ENCODE results near the gene SFR1.

The SFR1 gene, protein sequence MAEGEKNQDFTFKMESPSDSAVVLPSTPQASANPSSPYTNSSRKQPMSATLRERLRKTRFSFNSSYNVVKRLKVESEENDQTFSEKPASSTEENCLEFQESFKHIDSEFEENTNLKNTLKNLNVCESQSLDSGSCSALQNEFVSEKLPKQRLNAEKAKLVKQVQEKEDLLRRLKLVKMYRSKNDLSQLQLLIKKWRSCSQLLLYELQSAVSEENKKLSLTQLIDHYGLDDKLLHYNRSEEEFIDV

DNA sequence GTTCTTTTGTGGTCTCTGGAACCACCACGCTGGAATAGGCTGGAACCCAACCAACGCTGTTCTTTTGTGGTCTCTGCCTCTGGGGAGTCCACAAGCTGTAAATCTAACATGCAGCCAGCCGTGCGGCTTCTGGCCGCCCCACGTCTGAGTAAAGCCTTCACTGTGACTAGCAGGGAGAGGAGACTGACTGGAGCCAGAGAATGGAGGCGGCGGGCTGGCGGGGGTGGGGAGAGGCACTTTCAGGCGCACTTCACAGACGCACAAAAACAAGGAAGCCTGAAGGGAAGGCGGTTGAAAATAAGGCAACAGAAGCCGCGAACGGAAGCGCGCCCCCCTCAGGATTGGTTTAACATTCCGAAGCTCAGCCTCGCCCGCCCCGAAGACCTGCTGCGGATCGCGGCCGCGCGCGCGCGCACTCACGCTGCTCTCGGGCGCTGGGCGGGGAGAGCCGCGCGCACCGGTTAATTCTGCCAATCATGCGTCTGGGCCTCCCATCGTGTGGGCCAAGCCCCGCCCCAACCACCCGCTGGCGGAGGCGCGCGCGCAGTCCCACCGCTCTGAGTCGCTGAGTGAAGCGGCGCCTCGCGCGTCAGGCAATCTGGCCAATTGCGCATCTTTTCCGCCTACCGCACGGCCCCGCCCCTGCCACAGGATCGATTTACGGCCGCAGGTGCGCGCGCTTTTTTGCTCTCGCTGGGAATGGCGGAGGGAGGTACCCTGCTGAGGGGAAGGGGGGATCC, at the start of gene SFR1:
Gene SFR1, plus strand, starts transcription at position 687 of the 740 bp plus-strand sequence. Its CDS starts 13 bp downstream, at position 700.
- DNase-seq, result peak; percentile 100
- TF ChIP-seq GATA1 (IDR thresholded peaks at IDR 0.05; ENCODE audit: low read depth, low read length) (no peak), POLR2A (IDR thresholded peaks at IDR 0.05; ENCODE audit: low read length) (peak; percentile 96)

DNA sequence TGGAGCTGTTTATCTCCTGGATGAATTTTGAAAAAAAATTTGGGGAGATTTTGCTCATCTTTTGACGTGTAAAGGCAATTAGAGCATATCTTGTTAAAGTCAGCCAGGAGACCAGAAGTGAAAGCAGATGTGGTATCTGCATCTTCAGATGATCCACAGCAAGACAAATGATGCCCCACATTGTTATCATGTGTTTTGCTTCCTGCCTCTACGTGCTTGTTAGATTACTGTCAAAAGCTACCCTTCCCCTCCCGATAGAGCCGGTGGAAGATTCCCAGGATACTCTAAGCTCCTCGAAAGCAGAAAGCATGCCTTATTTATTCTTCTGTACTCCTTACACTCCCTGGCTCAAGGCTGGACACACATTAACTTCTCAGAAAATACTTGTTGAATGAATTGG, 49.2 kb upstream of the SFR1 start:
- no peak for DNase-seq
- no peak for TF ChIP-seq GATA1 (IDR thresholded peaks at IDR 0.05; ENCODE audit: low read depth, low read length)
- TF ChIP-seq POLR2A (IDR thresholded peaks at IDR 0.05; ENCODE audit: low read length), result no peak

DNA sequence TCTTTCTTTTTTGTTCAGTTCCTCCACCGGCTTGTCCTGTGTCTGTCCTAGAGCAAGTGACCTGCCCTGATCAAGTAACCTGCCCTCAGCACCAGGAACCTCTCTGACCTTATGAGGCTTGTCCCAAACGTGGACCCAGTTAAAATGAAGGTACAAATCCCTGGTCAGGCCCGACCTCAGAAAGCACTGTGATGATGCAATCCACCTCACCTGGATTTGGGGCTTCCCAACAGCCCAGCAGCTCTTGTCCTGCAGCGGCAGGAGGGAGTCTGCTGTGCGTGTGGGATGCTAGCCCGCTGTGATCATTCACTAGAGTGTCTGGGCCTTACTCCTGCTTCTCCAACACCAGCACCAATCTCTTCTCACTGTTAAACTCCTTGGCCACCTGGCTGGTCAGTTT, 47.5 kb upstream of the SFR1 start:
- DNase-seq, result no peak
- TF ChIP-seq GATA1 (IDR thresholded peaks at IDR 0.05; ENCODE audit: low read depth, low read length), result no peak
- TF ChIP-seq POLR2A (IDR thresholded peaks at IDR 0.05; ENCODE audit: low read length), result no peak

DNA sequence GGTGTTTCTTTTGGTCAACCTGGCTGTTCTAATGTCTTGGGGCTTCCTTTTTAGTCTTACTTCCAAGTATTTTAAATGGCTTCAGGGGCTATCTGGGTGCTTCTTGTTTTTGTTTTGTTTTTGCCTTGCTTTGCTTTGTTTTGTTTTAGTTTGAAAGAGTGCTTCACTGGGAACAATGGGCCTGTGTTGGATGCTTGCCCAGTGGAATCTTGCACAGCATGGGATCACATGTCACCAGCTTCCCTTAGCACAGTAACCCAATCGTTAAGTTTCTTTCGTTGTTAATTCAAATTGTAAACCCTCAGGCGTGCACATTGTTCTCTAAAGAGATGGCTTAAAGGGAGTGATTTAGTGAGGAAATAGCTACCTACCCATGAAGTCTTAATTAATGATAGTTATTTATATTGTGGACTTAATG, 45.2 kb upstream of the SFR1 start:
- no peak for DNase-seq
- no peak for TF ChIP-seq GATA1 (IDR thresholded peaks at IDR 0.05; ENCODE audit: low read depth, low read length)
- no peak for TF ChIP-seq POLR2A (IDR thresholded peaks at IDR 0.05; ENCODE audit: low read length)

DNA sequence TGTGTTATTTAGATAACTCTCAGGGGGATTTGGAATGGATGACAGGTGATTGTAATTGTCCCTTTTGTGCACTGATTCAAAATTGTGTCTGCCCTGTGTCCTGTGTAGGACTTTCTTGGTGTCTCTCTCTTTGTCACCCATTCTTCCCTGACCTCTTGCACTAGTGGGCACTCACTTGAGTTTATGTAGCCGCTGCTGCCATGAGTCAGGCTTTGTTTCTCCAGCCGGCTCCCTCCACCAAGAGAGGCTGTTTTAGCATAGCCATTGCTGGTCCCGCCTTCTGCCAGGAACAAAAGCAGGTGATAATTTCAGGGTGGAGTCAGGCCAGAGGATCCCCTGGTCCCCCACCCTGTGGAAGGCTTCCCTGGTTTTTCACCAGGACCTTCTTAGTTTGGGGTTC, 44.7 kb upstream of the SFR1 start:
- no peak for TF ChIP-seq POLR2A (IDR thresholded peaks at IDR 0.05; ENCODE audit: low read length)
- TF ChIP-seq GATA1 (IDR thresholded peaks at IDR 0.05; ENCODE audit: low read depth, low read length), result no peak
- no peak for DNase-seq

DNA sequence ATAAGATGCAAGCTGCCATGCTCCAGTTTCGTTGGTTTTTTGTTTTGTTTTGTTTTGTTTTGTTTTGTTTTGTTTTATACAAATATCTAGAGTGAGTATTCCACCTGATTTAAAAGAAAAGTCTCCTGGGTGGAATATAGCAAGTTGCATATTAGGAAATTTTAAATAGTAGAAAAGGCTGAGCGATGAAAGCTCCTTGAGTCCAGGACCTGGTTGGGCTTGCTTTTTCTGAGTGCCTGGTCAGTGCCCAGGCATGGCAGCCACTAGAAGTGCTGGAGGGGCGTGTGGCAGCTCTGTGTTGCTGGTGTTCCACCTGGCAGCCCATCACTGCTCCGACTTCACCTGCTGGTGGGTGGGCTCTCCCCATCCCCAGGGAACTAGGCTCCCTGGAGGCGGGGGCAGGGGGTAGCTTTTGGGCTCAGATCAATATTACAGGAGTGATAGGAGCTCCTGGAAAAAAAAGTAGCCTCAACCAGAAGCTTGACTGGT, 44.3 kb upstream of the SFR1 start:
- no peak for DNase-seq
- TF ChIP-seq POLR2A (IDR thresholded peaks at IDR 0.05; ENCODE audit: low read length) (no peak), GATA1 (IDR thresholded peaks at IDR 0.05; ENCODE audit: low read depth, low read length) (no peak)

DNA sequence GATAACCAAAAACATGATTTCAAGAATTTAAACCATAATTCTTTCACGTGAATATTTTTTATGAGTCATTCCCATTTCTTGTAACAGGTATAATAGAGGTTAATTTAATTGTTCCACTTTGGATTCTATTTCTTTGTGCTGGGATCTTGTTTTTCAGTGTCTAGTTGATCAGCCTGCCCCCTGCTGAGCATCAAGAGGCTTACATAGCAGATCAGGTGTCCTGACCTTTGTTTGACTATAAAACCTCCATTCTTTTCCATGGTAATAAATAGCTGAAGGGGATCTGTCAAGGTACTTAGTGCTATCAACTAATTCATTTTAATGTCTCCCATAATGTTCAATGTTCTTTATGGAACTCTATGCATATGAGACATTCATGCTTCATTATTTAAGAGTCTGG, 41.2 kb upstream of the SFR1 start:
- peak; percentile 41 to 56 for DNase-seq
- no peak for TF ChIP-seq GATA1 (IDR thresholded peaks at IDR 0.05; ENCODE audit: low read depth, low read length)
- no peak for TF ChIP-seq POLR2A (IDR thresholded peaks at IDR 0.05; ENCODE audit: low read length)

DNA sequence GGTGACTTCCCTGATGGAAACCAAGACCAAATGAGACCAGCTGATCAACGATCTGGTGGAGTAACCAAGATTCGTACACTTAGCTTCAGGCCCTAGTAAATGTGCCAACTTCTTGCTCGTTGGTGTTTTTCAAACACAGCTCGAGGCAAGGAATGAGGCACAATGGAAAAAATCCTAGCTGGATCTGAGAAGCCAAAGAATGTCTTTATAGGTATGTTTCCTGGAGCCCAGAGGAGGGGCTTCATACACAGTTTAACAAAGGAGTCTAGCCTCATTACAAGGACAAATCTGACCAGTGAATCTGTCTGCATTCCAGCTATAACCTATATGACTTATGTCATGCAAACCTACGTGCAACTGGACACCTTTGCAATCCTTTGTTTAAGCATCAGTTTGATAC, 40.0 kb upstream of the SFR1 start:
- no peak for TF ChIP-seq POLR2A (IDR thresholded peaks at IDR 0.05; ENCODE audit: low read length)
- no peak for TF ChIP-seq GATA1 (IDR thresholded peaks at IDR 0.05; ENCODE audit: low read depth, low read length)
- DNase-seq, result no peak

DNA sequence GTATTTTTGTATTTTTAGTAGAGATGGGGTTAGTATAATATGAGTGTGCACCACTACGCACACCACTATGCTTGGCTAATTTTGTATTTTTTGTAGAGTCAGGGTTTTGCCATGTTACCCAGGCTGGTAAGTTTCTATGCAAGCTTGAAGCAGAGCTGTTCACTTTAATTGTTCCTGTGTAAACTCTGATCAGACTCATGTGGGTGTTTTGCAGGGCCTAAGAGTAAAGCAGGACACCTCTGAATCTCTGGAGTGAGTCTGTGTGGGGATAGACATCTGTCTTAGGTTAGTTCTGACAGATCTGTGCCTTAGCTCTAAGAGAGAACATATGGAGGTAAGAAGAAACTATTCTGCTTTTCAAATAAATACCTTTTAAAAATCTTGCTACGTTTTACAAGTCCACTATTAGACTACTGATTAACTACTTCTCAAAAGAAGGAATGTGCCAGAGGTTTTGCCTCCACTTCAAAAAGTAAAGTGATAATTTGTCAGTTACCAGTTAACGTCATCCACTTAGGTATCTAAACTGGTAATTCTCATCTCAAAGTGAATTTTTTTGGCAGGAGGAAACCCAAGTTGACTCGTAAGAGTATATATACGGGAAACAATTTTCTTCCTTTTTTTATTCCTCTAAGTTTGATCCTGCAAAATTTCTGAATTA, 37.4 kb upstream of the SFR1 start:
- no peak for DNase-seq
- TF ChIP-seq POLR2A (IDR thresholded peaks at IDR 0.05; ENCODE audit: low read length), result no peak

DNA sequence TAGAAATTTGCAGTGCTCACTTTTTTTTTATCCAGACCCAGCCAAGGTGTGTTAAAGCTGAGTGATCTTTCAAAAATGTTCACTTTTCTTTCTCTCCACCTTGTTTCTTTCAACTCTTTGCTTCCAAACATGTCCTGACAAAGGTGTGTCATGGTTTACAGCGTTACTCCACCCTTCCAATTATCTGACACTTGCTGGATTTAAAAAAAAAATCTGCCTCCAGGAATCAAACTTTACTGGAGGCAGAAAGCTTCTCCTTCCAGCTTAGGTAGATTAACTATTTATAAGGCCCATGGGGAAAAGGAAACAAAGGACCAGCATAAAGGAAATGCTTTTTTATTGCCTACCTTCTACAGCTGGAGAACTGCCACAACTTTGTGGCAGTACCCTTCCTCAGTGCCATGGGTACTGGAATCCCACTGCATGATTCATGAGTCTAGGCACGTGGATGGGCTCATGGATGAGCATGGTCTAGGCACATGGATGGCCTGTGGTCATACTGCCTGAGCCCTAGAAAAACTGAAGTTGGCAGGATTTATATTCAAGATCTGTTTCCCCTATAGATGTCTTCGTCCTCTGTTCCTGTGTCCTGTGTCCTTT, 36.1 kb upstream of the SFR1 start, which contains the start of gene COL17A1:
Gene COL17A1, minus strand, starts transcription at position 80 of the 600 bp plus-strand sequence. CDS start 5,207 bp downstream, outside the sequence.
- TF ChIP-seq POLR2A (IDR thresholded peaks at IDR 0.05; ENCODE audit: low read length), result no peak
- TF ChIP-seq GATA1 (IDR thresholded peaks at IDR 0.05; ENCODE audit: low read depth, low read length), result no peak
- DNase-seq, result no peak

DNA sequence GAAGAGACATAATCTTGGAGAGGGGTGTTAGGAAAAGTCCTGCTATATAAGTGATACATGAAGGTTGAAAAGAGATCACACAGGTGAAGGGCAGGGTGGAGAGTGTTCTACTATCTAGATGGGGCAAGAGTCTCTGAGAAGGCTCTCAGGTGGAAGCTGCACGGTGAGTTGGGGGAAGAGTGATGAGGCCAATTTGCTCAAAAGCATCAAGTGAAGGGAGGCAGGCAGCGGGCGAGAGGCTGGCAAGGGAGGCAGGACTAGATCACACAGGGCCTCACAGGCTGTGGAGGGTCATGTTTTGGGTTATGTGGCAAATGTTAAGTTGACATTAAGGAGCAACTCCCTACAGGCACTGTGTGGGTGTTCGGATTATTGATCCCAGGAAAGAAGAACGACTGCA, 33.7 kb upstream of the SFR1 start:
- DNase-seq, result no peak
- TF ChIP-seq GATA1 (IDR thresholded peaks at IDR 0.05; ENCODE audit: low read depth, low read length), result no peak

DNA sequence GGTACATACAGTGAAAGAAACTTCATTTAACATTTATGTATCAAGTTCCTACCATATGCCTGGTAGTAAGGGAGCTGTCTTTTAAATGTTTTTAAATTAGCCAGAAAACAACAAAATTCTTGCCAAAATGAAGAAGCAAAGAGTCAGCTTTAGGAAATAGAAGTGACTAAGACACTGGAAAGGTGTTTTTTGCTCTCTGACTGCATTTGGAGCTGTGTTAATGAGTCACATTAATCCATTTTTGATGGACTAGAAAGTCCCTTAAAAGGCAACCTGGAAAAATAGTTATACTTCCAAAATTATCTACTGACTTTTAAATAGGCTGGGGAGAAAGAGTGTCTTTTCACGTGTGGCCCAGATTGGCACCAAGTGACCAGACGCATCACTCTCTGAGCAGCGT, 32.4 kb upstream of the SFR1 start:
- no peak for DNase-seq
- TF ChIP-seq GATA1 (IDR thresholded peaks at IDR 0.05; ENCODE audit: low read depth, low read length), result no peak
- no peak for TF ChIP-seq POLR2A (IDR thresholded peaks at IDR 0.05; ENCODE audit: low read length)

DNA sequence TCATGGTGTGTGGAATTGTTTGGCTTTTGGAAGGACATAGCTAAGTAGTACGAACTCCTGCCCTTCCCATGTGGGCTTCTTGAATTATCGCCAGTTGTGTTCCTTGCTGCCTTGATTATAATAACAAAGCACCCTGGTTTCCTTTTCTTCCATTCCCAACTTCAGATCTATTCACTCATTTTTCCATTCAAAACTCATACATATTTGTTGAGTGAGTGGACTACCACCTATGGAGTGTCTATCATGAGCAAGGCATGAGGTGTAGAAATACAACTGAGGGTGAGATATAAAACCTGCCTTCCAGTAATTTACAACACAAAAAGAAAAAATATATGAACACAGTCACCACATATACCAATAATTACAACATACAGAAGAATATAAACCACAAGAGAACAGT, 31.4 kb upstream of the SFR1 start:
- no peak for DNase-seq
- no peak for TF ChIP-seq POLR2A (IDR thresholded peaks at IDR 0.05; ENCODE audit: low read length)
- TF ChIP-seq GATA1 (IDR thresholded peaks at IDR 0.05; ENCODE audit: low read depth, low read length), result no peak

DNA sequence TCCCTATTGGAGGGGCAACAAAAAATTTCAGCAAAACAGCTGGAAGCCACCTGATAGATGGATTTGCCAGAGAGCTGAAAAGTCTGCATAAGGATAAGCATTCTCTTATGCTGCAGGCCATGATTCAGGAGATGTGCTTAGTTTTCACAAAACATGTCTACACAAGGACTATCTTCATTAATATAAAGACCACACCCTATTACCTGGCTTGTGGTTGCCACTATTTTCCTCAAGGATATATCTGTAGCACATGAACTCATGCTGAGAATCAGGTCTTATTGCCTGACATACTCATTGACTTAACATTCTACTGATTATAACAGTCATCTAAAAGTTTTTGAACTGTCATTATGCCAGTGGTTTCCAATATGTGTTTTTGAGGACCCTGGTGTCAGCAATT, 29.2 kb upstream of the SFR1 start:
- TF ChIP-seq POLR2A (IDR thresholded peaks at IDR 0.05; ENCODE audit: low read length), result no peak
- no peak for TF ChIP-seq GATA1 (IDR thresholded peaks at IDR 0.05; ENCODE audit: low read depth, low read length)
- no peak for DNase-seq

Measured in erythroblast (primary cell).